ENCODE results near the gene HYAL2. TPM values are rescaled to one million over a fixed set of nuclear protein-coding genes. Genes with fewer than 3 reads are reported as not detected.

Gene HYAL2
- total RNA-seq, 1 experiment from 2014 or later: 97.5 TPM

- no peak for DNase-seq (ENCODE audit: low read depth)
Observed at GRCh38 chr3:50330330-50330729, 7.8 kb upstream of the HYAL2 start.

- DNase-seq (ENCODE audit: low read depth): peak; percentile 92
Observed at GRCh38 chr3:50327943-50328691, 5.6 kb upstream of the HYAL2 start, which contains the start of gene TUSC2. Gene TUSC2 (minus strand): TSS chr3:50328223. CDS start chr3:50328099, 124 bp downstream.

- DNase-seq (ENCODE audit: low read depth): no peak
Observed at GRCh38 chr3:50327129-50327528, 4.6 kb upstream of the HYAL2 start.

GRCh38 chr3:50326182-50326541 lies 3.6 kb upstream of the HYAL2 start:
- no peak for DNase-seq (ENCODE audit: low read depth)

- no peak for DNase-seq (ENCODE audit: low read depth)
Observed at GRCh38 chr3:50325497-50326181, 3.1 kb upstream of the HYAL2 start.

GRCh38 chr3:50325113-50325480 lies 2.6 kb upstream of the HYAL2 start:
- DNase-seq (ENCODE audit: low read depth): no peak

- DNase-seq (ENCODE audit: low read depth): peak; percentile 62
Observed at GRCh38 chr3:50324351-50325112, 2.0 kb upstream of the HYAL2 start.

- no peak for DNase-seq (ENCODE audit: low read depth)
Observed at GRCh38 chr3:50323614-50324199, 1.2 kb upstream of the HYAL2 start.

GRCh38 chr3:50323092-50323600 lies 601 bp upstream of the HYAL2 start:
- DNase-seq (ENCODE audit: low read depth): no peak

- DNase-seq (ENCODE audit: low read depth): no peak
Observed at GRCh38 chr3:50322115-50322385, 495 bp downstream of the HYAL2 start.

- DNase-seq (ENCODE audit: low read depth): peak; percentile 79
Observed at GRCh38 chr3:50321336-50322114, 1.0 kb downstream of the HYAL2 start.

GRCh38 chr3:50320853-50321335 lies 1.7 kb downstream of the HYAL2 start:
- peak; percentile 51 for DNase-seq (ENCODE audit: low read depth)

GRCh38 chr3:50319894-50320625 lies 2.5 kb downstream of the HYAL2 start:
- no peak for DNase-seq (ENCODE audit: low read depth)

GRCh38 chr3:50319181-50319893 lies 3.2 kb downstream of the HYAL2 start:
- no peak for DNase-seq (ENCODE audit: low read depth)

- DNase-seq (ENCODE audit: low read depth): no peak
Observed at GRCh38 chr3:50318615-50319014, 3.9 kb downstream of the HYAL2 start.

- DNase-seq (ENCODE audit: low read depth): no peak
Observed at GRCh38 chr3:50318163-50318562, 4.4 kb downstream of the HYAL2 start.

- no peak for DNase-seq (ENCODE audit: low read depth)
Observed at GRCh38 chr3:50317300-50317699, 5.2 kb downstream of the HYAL2 start.

- peak; percentile 91 for DNase-seq (ENCODE audit: low read depth)
Observed at GRCh38 chr3:50316657-50317242, 5.8 kb downstream of the HYAL2 start.

- DNase-seq (ENCODE audit: low read depth): no peak
Observed at GRCh38 chr3:50314816-50315215, 7.7 kb downstream of the HYAL2 start.

All from HT1080 (cell line).